Lung (tissue), 12 donors: ENCODE data around the gene PACRG. TPM values are rescaled to one million over a fixed set of nuclear protein-coding genes. Genes with fewer than 3 reads are reported as not detected.

Experiments
- ATAC-seq: fragments of 200-7000 bp; cut with Tn5 transposase; one replicate; pipeline ENCODE4 v1.9.1; 2020; ENCODE audit warnings: moderate number of reproducible peaks; ENCODE audit not compliant: insufficient read depth, low FRiP score
- DNase-seq, 3 donors: peaks; one replicate each; pipeline ENCODE4 v3.0.0-alpha.2; 2013 to 2017
- H3K27ac ChIP-seq, 2 donors: one replicate each; pipeline ENCODE4 v1.5.1; 2013; ENCODE audit warnings: mild to moderate bottlenecking in 2 of 2, moderate library complexity in 2 of 2, control low read depth in 1 of 2, inconsistent platforms in 1 of 2, low read depth in 1 of 2, low read length in 1 of 2
- H3K27me3 ChIP-seq, 3 donors: one replicate each; pipeline ENCODE4 v1.5.1; 2013; ENCODE audit warnings: low read length in 2 of 3; ENCODE audit not compliant: control insufficient read depth in 3 of 3, insufficient read depth in 3 of 3
- H3K36me3 ChIP-seq, 4 donors: one replicate each; pipeline ENCODE4 v1.5.1; 2013; ENCODE audit warnings: low read length in 4 of 4, mild to moderate bottlenecking in 1 of 4, moderate library complexity in 1 of 4; ENCODE audit not compliant: control insufficient read depth in 4 of 4, insufficient read depth in 4 of 4
- H3K4me1 ChIP-seq, 5 donors: one replicate each; pipeline ENCODE4 v1.5.1; 2013; ENCODE audit warnings: low read length in 5 of 5, mild to moderate bottlenecking in 2 of 5, moderate library complexity in 1 of 5; ENCODE audit not compliant: control insufficient read depth in 5 of 5, insufficient read depth in 5 of 5
- H3K4me3 ChIP-seq: one replicate; pipeline ENCODE4 v1.5.1; 2013; ENCODE audit warnings: mild to moderate bottlenecking, control low read depth, moderate library complexity
- H3K9ac ChIP-seq, 2 donors: one replicate each; pipeline ENCODE4 v1.5.1; 2013; ENCODE audit warnings: low read length in 2 of 2, control low read depth in 1 of 2; ENCODE audit not compliant: insufficient read depth in 1 of 2
- H3K9me3 ChIP-seq, 4 donors: one replicate each; pipeline ENCODE4 v1.5.1; 2013; ENCODE audit warnings: low read length in 3 of 4, mild to moderate bottlenecking in 1 of 4, moderate library complexity in 1 of 4; ENCODE audit not compliant: control insufficient read depth in 4 of 4, insufficient read depth in 3 of 4
- WGBS, 2 donors: extraction: QIAGEN DNeasy Blood & Tissue Kit; methylation state at CpG; one replicate each; pipeline ENCODE4 v1.1.7; 2013; 5-methylcytosine and 5-hydroxymethylcytosine counted together
- polyA plus RNA-seq, 2 donors: library from polyadenylated mRNA; stranded (reverse); fragments of 200-250 nt; gene quantifications; one replicate each; pipeline ENCODE4 v1.2.1, GENCODE V29; 2013
- total RNA-seq, 2 donors: library from RNA; depleted of rRNA in 1 of 2; stranded (reverse); fragments of >200 nt in 1 of 2; gene quantifications; one replicate each; pipeline ENCODE4 v1.2.1, GENCODE V29; 2014 to 2021
- TF ChIP-seq, protein P1 (sequence below): IDR thresholded peaks from 2 replicates; pipeline ENCODE4 v1.5.1; 2012; ENCODE audit warnings: mild to moderate bottlenecking; ENCODE audit errors: control extremely low read depth, extremely low read depth
- donor health status: control.
- donor health status: control.
- donor health status: Bipolar disorder and iron deficiency.
- donor health status: healthy.
- donor health status: DM: yes; HTN: yes; CAD: no.

PACRG gene
- total and polyA plus RNA-seq, 4 donors, result 3.8 to 26.6 (median 7.4) TPM

- Histone ChIP-seq H3K4me3 (no peak overlapping the region), H3K9ac (no peak overlapping the region), H3K36me3 (no peaks in the 10 kb centered on the region), H3K27ac (peak overlapping the region in 1 of 2 donors; percentile 29), H3K27me3 (no peaks in the 10 kb centered on the region), H3K4me1 (no peaks in the 10 kb centered on the region), H3K9me3 (peaks cover 0 to 3% (median 0%) of the 10 kb centered on the region in 4 donors)
- ATAC-seq (no peak), DNase-seq (peak in 1 of 3 donors; percentile 11)
- TF ChIP-seq, protein P1, sequence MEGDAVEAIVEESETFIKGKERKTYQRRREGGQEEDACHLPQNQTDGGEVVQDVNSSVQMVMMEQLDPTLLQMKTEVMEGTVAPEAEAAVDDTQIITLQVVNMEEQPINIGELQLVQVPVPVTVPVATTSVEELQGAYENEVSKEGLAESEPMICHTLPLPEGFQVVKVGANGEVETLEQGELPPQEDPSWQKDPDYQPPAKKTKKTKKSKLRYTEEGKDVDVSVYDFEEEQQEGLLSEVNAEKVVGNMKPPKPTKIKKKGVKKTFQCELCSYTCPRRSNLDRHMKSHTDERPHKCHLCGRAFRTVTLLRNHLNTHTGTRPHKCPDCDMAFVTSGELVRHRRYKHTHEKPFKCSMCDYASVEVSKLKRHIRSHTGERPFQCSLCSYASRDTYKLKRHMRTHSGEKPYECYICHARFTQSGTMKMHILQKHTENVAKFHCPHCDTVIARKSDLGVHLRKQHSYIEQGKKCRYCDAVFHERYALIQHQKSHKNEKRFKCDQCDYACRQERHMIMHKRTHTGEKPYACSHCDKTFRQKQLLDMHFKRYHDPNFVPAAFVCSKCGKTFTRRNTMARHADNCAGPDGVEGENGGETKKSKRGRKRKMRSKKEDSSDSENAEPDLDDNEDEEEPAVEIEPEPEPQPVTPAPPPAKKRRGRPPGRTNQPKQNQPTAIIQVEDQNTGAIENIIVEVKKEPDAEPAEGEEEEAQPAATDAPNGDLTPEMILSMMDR, result no peak
- 75% methylated on average over 8 of the region's 8 CpGs for WGBS, 2 donors
These were observed 358.3 kb downstream of the PACRG start for GRCh38 chr6:163085861-163086623.

- Histone ChIP-seq H3K27ac (peak overlapping the region in 1 of 2 donors; percentile 29), H3K9ac (no peak overlapping the region), H3K4me1 (no peaks in the 10 kb centered on the region), H3K9me3 (peaks cover 0 to 3% (median 0%) of the 10 kb centered on the region in 4 donors), H3K27me3 (no peaks in the 10 kb centered on the region), H3K36me3 (no peaks in the 10 kb centered on the region), H3K4me3 (no peak overlapping the region)
- TF ChIP-seq, protein P1, result no peak
- WGBS, 2 donors, result 36 to 64% methylated on average over 1 of the region's 1 CpG
- no peak for DNase-seq
- ATAC-seq, result no peak
These were observed 358.8 kb downstream of the PACRG start for GRCh38 chr6:163086624-163086920.

GRCh38 chr6:163087981-163088380 is 360.2 kb downstream of the PACRG start:
- peaks cover 0 to 3% (median 0%) of the 10 kb centered on the region in 4 donors for H3K9me3 ChIP-seq
- no peak overlapping the region for H3K4me3 ChIP-seq
- no peaks in the 10 kb centered on the region for H3K36me3 ChIP-seq
- DNase-seq (no peak), ATAC-seq (no peak)
- H3K4me1 ChIP-seq, result no peaks in the 10 kb centered on the region
- TF ChIP-seq, protein P1, result no peak
- H3K9ac ChIP-seq, result no peak overlapping the region
- H3K27me3 ChIP-seq, result no peaks in the 10 kb centered on the region
- H3K27ac ChIP-seq, result peak overlapping the region in 1 of 2 donors; percentile 74

DNA sequence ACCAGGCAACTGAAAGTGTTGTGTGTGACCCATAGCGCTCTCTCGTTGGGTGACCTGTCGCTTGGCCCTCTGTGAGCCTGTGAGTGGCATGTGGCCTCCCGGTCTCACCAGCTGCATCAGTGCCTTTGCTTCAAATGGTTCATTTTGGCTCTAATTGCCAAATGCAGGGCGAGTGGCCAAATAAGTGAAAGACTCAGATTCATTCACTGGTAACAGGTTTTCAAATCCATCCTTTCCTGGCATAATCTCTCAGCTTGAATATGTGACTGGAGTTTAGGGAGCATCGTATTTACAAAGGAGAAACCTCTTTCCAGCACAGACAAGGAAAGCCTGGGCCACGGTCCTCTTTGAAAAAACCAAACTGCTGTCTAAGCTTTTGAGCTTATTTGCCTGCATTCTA is 365.1 kb downstream of the PACRG start:
- Histone ChIP-seq H3K27ac (no peak overlapping the region), H3K36me3 (no peaks in the 10 kb centered on the region), H3K4me3 (no peak overlapping the region), H3K4me1 (no peaks in the 10 kb centered on the region), H3K9me3 (no peaks in the 10 kb centered on the region), H3K9ac (no peak overlapping the region), H3K27me3 (no peaks in the 10 kb centered on the region)
- TF ChIP-seq, protein P1, result no peak
- DNase-seq, result peak in 2 of 3 donors; percentile 13 to 31
- ATAC-seq, result no peak
- 85 to 89% methylated on average over 7 of the region's 7 CpGs for WGBS, 2 donors
